SK-N-DZ (cell line): ENCODE measurements around the gene CFAP221. TPM values are rescaled to one million over a fixed set of nuclear protein-coding genes. Genes with fewer than 3 reads are reported as not detected.

Experiments used
- DNase-seq: peaks from one replicate; pipeline ENCODE4 v3.0.0-alpha.2; 2015; ENCODE audit warnings: low spot score
- polyA plus RNA-seq, 2 experiments: library from polyadenylated mRNA; depleted of rRNA; stranded (reverse); fragments of >200 nt; gene quantifications; 2 replicates each; pipeline ENCODE4 v1.2.3, GENCODE V29; 2014

The CFAP221 gene
- 0.10 and 0.31 TPM in 2 replicates for polyA plus RNA-seq (2014; cell fraction: cytosol; rRNA removed)
- not detected in 2 replicates for polyA plus RNA-seq (2014; cell fraction: nucleus; rRNA removed)

- DNase-seq, result peak; percentile 49
These were observed at the start of gene CFAP221 for GRCh38 chr2:119544075-119544938. CFAP221 (plus strand) TSS chr2:119544449; CDS start chr2:119546132, 1,683 bp downstream.

- no peak for DNase-seq
These were observed 48.3 kb upstream of the CFAP221 start for GRCh38 chr2:119495948-119496347.

GRCh38 chr2:119496682-119497081 lies 47.6 kb upstream of the CFAP221 start:
- DNase-seq, result no peak

GRCh38 chr2:119508756-119509155 lies 35.5 kb upstream of the CFAP221 start:
- no peak for DNase-seq

- DNase-seq, result no peak
These were observed 32.3 kb upstream of the CFAP221 start for GRCh38 chr2:119511989-119512388.

- no peak for DNase-seq
These were observed 31.3 kb upstream of the CFAP221 start for GRCh38 chr2:119512946-119513345.

GRCh38 chr2:119513832-119514231 lies 30.4 kb upstream of the CFAP221 start:
- no peak for DNase-seq

GRCh38 chr2:119516121-119516520 lies 28.1 kb upstream of the CFAP221 start:
- DNase-seq, result no peak

- peak; percentile 16 for DNase-seq
These were observed 26.8 kb upstream of the CFAP221 start for GRCh38 chr2:119517433-119517832.

GRCh38 chr2:119518401-119519056 lies 25.7 kb upstream of the CFAP221 start:
- no peak for DNase-seq

- no peak for DNase-seq
These were observed 25.2 kb upstream of the CFAP221 start for GRCh38 chr2:119519057-119519408.

GRCh38 chr2:119520696-119521432 lies 23.4 kb upstream of the CFAP221 start:
- no peak for DNase-seq

- DNase-seq, result no peak
These were observed 22.7 kb upstream of the CFAP221 start for GRCh38 chr2:119521433-119522050.

GRCh38 chr2:119522671-119523070 lies 21.6 kb upstream of the CFAP221 start:
- DNase-seq, result no peak

GRCh38 chr2:119523383-119523951 lies 20.8 kb upstream of the CFAP221 start:
- DNase-seq, result no peak

GRCh38 chr2:119523952-119524694 lies 20.1 kb upstream of the CFAP221 start, which contains the start of gene SCTR:
SCTR (minus strand) TSS chr2:119524483; CDS start chr2:119524226, 257 bp downstream.
- DNase-seq, result no peak

GRCh38 chr2:119525614-119526013 lies 18.6 kb upstream of the CFAP221 start:
- DNase-seq, result no peak

GRCh38 chr2:119527999-119528398 lies 16.2 kb upstream of the CFAP221 start:
- DNase-seq, result no peak

GRCh38 chr2:119531292-119531691 lies 13.0 kb upstream of the CFAP221 start:
- no peak for DNase-seq

GRCh38 chr2:119533560-119533959 lies 10.7 kb upstream of the CFAP221 start:
- DNase-seq, result no peak
